HG03442 (cell line): ENCODE measurements around the gene ERRFI1.
"Not testable (repeated sequence)": the region's sequence is repeated elsewhere in the genome, so short reads cannot be mapped to it uniquely, and the experiment has no call there.

ENCODE experiments used
- ATAC-seq: cut with Tn5 transposase; IDR thresholded peaks from one replicate; pipeline ENCODE4 v1.9.1; 2021; ENCODE audit warnings: mild to moderate bottlenecking, moderate library complexity; ENCODE audit not compliant: unreplicated experiment

Gene ERRFI1, protein sequence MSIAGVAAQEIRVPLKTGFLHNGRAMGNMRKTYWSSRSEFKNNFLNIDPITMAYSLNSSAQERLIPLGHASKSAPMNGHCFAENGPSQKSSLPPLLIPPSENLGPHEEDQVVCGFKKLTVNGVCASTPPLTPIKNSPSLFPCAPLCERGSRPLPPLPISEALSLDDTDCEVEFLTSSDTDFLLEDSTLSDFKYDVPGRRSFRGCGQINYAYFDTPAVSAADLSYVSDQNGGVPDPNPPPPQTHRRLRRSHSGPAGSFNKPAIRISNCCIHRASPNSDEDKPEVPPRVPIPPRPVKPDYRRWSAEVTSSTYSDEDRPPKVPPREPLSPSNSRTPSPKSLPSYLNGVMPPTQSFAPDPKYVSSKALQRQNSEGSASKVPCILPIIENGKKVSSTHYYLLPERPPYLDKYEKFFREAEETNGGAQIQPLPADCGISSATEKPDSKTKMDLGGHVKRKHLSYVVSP

DNA sequence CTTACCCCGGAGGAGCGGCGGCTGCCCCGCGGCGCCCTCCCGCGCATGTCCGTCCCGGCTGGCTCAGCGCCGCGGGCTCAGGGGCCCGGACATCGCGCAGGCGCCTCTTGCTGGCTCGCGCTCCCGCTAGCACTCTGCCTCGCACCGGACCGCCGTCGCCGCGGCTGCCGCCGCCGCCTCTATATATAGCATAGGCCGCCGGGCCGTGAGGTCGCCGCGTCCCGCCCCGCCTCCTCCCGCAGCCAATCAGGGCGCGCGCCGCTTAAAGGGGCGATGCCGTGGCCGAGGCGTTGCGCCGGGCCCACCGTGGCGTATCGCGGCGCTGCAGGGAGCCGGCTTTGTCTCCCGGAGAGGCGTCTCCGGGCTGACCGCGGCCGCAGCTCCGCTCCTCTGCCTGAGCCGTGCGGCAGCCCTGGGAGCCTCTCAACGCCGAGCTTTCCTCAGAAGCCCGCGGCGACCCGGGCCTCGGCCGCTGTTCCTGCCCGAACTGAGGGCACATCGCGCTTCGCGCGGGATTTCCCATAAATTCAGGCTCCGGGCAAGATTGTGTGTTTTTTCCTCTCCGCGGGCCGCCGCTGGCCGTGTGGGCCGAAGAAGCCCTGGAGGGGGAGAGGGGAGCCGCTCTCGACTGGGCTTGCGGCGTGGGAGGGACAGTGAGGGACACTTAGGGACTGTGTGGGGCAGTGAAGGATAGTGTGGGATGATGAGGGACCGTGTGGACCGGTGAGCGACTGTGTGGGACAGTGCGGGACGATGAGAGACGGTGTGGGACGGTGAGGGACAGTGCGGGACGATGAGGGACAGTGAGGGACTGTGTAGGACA is at the start of gene ERRFI1:
TSS of gene ERRFI1 (minus strand) at position 157 of the 823 bp plus-strand sequence. CDS start 10,690 bp downstream, outside the sequence.
- ATAC-seq = peak; percentile 85

DNA sequence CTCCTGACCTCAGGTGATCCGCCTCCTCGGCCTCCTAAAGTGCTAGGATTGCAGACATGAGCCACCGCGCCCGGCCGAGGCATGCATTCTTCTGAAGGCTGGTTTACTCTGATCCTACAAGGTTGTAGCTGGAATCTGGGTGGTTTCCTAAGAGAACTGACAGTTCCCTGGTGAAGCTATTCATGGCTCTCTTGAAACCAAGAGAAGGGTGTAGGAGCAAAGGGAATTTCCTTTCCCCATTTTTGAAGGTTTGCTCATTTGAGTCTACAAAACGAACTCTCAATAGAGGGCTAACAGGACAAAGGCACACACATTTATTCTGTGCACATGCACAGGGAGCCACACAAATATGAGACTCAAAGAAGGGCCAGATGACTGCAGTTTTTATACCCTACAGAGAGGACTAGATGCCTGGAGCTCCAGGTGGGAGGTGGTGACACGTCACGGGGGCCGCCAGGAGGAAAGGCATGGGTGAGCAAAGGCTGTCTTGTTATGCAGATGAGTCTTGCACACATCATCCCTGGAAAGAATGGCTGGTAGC is 49.5 kb upstream of the ERRFI1 start:
- no peak for ATAC-seq

- ATAC-seq = no peak
Measured at GRCh38 chr1:8073112-8073855, 47.2 kb upstream of the ERRFI1 start.

- ATAC-seq = no peak
Measured at GRCh38 chr1:8070381-8070811, 44.3 kb upstream of the ERRFI1 start.

GRCh38 chr1:8069614-8070320 is 43.7 kb upstream of the ERRFI1 start:
- not testable (repeated sequence) for ATAC-seq

- ATAC-seq = no peak
Measured at GRCh38 chr1:8065369-8065768, 39.3 kb upstream of the ERRFI1 start.

- no peak for ATAC-seq
Measured at GRCh38 chr1:8063298-8064036, 37.4 kb upstream of the ERRFI1 start.

DNA sequence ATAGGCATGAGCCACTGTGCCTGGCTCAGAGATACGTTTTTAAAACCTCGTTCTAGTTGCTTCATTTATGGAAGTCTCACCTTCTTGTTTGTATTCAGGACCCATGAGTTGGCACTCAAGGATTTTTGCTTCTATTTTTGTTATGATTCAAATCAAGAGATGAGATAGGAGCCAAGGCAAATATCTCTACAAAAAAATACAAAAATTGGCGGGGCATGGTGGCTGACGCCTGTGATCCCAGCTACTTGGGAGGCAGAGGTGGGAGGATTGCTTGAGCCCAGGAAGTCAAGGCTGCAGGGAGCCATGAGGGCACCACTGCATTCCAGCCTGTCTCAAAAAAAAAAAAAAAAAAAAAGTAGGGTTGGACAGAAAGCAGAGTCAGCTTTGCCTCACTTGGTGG is 36.8 kb upstream of the ERRFI1 start:
- no peak for ATAC-seq

DNA sequence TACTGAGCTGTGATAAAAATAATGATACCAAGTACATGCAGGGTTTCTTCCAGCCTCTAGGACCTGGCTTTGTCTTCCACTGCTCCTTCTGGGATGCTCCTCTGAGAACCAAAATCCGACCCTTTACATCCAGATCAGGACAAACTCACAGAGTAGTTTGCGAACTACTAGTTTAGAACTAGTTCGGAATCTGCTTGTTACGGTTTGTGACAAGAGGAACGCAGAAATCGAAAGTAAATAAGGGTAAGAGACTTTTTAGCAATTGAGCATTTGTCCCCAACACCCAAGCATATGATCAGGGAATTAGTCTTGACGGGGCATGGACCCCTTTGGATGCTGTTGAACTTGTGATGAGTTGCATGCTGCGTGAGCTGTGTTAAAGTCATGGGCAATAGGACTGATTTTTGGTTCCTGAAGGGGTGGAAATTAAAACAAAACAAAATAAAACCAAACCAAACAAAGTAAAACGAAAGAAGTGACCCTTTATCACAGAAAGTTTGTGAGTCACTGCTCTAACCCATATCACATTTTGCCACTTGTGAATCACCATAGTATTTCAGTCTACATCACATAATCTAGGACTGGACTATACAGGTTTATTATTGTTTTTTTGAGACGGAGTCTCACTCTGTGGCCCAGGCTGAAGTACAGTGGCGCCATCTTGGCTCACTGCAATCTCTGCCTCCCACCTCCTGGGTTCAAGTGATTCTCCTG is 35.7 kb upstream of the ERRFI1 start:
- ATAC-seq = no peak

GRCh38 chr1:8061210-8061609 is 35.1 kb upstream of the ERRFI1 start:
- no peak for ATAC-seq

DNA sequence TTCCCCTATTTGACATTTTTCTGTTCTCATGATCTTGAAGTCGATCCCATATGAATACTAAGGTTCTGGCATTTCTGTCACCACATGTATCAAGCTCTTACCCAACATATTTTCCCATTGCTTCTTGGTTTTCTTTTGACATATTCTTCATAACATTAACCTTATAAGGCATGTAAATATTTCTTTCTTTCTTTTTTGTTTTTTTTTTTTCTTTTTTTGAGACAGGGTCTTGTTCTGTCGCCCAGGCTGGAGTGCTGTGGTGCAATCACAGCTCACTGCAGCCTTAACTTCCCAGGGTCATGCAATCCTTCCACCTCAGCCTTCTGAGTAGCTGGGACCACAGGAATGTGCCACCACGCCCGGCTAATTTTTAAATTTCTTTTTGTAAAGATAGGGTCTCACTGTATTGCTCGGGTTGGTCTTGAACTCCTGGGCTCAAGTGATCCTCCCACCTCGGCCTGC is 33.1 kb upstream of the ERRFI1 start:
- ATAC-seq = no peak

- ATAC-seq = not testable (repeated sequence)
Measured at GRCh38 chr1:8057779-8058178, 31.7 kb upstream of the ERRFI1 start.

DNA sequence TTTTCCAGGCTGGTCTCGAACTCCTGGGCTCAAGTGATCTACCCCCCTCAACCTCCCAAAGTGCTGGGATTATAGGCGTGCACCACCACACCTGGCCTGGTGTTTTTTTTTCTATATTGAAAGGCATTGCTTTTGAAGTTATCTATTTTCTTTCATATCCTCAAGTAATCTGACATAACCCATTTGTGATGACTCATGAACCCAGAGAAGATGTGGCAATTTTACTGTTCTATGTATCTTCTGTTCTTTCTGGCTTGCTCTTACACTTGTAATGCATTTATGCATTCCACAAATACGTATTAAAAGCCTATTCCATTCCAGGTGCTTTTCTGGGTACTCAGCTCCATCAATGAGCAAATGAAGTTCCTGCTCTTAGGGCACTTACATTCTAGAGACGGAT is 29.9 kb upstream of the ERRFI1 start:
- no peak for ATAC-seq

DNA sequence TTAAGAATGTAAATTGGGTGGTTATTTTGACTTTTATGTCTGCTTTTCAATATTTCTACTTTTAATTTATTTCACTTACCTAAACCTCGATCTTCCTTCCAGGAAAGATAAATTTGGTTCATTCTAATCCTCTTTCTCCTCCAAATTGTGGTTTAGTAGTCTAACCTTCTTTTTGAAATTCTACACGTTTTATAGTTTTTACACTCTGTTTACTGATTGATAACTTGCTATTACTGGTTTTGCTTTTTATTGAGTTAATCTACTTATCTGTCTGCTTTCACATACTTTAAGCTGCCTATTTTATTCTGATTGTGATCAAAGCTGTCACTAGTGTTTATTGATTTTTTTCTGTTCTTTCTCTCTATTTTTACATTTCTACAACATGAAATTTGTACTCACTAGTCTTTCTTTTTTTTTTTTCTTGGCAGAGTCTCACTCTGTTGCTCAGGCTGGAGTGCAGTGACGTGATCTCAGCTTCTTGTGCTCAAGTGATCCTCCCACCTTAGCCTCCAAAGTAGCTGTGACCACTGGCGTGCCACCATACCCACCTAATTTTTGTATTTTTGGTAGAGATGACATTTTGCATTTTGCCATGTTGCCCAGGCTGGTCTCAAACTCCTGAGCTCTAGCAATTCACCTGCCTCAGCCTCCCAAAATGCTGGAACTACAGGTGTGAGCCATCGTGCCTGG is 27.9 kb upstream of the ERRFI1 start:
- no peak for ATAC-seq

DNA sequence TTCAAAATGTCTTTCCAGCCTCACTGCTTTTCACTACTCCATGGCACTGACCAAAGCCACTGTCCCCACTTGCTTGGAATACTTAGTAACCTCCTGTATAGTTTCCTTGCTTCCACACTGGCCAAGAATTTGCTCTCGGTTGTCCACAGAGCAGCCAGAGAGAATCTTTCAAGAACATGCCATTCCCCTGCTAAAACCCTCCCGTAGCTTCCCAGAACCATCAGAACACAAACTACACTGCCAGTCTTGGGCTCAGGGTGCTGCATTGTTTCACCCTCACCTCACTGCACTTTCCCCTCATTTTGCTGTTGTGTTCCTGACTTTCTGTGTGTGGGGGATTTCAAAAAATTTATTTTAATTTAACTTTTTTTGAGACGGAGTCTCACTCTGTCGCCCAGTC is 25.5 kb upstream of the ERRFI1 start:
- no peak for ATAC-seq

DNA sequence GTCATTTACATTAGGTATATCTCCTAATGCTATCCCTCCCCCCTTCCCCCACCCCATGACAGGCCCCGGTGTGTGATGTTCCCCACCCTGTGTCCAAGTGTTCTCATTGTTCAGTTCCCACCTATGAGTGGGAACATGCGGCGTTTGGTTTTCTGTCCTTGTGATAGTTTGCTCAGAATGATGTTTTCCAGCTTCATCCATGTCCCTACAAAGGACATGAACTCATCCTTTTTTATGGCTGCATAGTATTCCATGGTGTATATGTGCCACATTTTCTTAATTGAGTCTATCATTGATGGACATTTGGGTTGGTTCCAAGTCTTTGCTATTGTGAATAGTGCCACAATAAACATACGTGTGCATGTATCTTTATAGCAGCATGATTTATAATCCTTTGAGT is 23.1 kb upstream of the ERRFI1 start:
- ATAC-seq = not testable (repeated sequence)

DNA sequence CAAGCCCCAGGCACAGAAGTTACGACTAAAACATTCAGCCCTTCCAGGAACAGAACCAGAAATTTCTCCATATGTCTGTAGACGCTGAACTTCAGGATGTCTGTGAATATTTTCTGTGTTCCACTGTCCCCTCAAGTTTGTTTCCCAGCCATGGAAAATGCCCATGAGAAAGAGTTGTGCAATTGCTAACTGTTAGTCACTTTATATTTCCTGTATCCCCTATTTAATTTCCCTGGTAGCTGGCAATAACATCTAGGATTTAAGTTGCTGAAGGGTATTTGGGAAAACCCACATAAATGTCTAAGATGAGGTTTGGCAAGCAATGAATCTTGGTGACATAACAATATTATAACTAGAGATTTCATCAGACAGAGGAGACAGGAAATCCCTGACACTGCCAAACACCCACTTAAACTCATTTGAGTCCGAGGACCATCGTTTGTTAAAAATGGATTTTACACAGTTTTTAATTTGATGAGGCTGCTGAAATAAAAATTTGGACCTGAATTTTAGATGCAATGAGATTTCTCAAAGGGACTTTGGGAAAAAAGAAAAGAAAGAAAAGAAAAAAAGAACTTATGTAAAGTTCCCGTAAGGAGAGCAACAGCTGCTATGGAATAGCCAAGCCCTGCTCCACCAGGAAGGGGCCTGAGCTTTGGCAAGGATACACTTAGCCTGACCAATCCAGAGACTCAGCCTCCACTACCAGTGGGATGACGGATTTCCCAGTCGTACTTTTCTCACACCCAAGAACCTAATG is 21.8 kb upstream of the ERRFI1 start:
- ATAC-seq = no peak
